NOMO-1 treated with dmso at 0.1 percent for 144 hours (cell line): ENCODE measurements around the gene METTL9.
"Not testable (repeated sequence)": the region's sequence is repeated elsewhere in the genome, so short reads cannot be mapped to it uniquely, and the experiment has no call there.

Source experiments
- DNase-seq: peaks from one replicate; lab custom pipeline; 2025; ENCODE audit not compliant: unreplicated experiment; lab: John Stamatoyannopoulos, UW

Gene METTL9

DNA sequence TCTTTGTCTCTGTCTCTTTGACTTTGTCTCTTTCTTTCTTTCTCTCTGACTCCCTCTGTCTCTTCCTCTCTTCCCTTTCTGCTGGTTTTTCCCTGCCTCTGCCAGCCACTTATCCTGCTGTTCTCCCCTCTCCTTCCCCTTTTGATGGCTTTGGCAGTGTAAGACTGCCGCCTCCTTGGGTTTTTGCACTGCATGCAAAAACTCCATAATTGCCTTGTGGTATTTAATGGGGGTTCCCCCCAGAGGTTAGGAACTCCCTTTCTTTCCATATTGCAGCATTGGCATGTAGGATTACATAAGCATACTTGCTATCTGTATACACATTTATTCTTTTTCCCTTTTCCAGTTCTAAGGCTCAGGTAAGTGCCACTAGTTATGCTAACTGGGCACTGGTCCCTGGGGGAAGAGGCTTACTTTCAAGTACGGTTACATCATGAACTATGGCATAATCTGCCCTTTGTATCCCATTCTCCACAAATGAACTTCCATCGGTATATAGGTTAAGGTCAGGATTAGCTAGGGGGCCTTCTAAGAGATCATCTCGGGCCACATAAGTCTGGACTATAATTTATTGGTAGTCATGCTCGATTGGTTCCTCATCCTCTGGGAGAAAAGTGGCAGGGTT is 32.7 kb downstream of the METTL9 start:
- not testable (repeated sequence) for DNase-seq

GRCh38 chr16:21634216-21634615 is 34.8 kb downstream of the METTL9 start:
- DNase-seq, result no peak

DNA sequence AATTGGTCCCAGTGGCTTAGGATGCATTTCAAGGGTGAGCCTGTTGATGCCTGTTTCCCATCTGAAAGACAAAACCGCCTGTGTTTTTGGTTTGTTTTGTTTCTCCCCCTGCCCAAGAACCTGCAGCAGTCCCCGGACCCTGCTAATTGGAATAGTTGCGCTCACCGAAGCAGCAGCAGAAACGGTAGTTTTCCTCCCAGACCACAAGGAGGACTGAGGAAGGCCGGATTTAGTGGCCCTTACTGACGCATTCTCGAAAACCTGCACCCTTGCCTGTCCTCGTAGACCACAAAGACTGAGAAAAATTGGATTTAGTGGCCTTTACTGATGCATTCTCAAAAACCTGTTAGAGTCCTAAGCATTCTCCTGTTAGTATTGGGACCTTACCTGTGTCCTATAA is 36.3 kb downstream of the METTL9 start:
- not testable (repeated sequence) for DNase-seq

DNA sequence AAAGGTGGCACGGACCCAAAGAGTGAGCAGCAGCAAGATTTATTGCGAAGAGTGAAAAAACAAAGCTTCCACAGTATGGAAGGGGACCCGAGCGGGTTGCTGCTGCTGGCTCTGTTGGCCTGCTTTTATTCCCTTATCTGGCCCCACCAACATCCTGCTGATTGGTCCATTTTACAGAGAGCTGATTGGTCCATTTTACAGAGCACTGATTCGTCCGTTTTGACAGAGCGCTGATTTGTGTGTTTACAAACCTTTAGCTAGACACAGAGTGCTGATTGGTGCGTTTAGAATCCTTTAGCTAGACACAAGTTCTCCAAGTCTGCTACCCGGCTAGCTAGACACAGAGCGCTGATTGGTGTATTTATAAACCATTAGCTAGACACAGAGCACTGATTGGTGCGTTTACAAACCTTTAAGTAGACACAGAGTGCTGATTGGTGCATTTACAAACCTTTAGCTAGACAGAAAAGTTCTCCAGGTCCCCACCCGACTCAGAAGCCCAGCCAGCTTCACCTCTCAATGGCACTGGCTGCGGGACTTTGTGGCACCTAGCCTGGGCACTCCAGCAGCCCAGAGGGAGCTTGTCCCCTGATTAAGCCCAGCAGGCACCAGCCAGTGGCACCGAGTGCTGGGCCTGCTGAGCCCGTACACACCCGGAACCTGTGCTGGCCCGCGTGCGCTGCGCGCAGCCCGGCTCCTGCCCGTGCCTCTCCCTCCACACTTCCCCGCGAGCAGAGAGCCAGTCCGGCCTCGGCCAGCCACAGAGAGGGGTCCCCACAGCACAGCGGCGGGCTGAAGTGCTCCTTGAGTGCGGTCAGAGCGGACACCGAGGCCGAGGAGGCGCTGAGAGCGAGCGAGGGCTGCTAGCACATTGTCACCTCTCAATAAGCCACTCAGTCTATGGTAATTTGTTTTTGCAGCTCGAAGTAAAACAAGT is 37.9 kb downstream of the METTL9 start:
- DNase-seq, result no peak

GRCh38 chr16:21638573-21638975 is 39.2 kb downstream of the METTL9 start:
- no peak for DNase-seq

- no peak for DNase-seq
These were observed 40.1 kb downstream of the METTL9 start for GRCh38 chr16:21639493-21639892.

GRCh38 chr16:21641916-21642315 is 42.5 kb downstream of the METTL9 start:
- DNase-seq, result no peak

GRCh38 chr16:21642861-21643260 is 43.5 kb downstream of the METTL9 start:
- DNase-seq, result peak; percentile 34

DNA sequence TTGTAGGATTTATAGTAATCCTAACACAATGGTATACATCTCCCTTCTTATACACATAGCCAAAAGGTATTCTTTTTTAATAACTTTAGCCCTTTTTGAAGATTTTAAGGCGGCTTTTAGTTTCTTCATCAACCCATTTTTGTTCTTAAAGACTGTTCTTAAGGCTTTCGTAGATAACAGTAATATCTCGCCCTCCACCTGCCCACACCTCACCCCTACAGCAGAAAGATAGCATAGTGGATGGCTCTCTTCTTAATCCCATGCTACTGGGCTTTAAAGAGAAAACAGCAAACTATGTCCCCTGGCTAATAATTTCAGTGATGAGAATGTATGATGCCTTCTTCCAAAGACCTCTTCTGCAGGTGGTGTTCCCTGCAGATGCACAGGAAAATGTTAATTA is 44.4 kb downstream of the METTL9 start:
- no peak for DNase-seq

DNA sequence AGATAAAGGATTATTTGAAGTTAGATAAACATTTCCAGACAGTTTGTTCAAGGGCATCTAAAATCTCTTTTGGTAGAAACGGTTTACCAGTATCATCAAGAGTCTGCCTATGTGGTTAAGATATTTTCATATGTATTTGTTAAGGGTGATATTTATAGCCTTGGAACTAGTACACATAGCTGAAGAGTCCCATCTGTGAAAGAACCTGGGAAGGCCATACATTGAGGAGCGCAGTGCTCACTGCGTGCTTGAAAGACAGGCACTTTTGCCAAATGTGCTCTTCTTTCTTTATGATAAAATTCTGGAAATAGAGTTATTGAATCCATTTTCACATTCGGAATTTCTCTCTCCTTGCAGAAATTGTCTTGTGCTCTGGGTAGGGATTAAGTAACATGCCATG is 45.3 kb downstream of the METTL9 start:
- DNase-seq, result no peak

DNA sequence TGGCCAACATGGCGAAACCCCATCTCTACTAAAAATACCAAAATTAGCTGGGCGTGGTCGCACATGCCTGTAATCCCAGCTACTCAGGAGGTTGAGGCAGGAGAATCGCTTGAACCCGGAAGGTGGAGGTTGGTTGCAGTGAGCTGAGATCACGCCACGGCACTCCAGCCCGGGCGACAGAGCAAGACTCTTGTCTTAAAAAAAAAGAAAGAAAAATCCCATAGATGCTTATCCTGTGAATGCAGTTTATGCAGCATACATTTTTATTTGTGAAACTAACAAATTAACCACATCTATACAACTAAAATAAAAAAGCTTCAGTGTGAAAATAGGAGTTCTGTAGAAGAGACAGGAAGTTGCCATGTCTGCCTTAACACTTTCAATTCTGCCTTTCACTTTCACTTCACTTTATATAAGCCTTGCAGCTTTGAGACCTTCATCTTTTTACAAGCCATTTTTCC is 45.9 kb downstream of the METTL9 start:
- DNase-seq, result peak; percentile 68

DNA sequence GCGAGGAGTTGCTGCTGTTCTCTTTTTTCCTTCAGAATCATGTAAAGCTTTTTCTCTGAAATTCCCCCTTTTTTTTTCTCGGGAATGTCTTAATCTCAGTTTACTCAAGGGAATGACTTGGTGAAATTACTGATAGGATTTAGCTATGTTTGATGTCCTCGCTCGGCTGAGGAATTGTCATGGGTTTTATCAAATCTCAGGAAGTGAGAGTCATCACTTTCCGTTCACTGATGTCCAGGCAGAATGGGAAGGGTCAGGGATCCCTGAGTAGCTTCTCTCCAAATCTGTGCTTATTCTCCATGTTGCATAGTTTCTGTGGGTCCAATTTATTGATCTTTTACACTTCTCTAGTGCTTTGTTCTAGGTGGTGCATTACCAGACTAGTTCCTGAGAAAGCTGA is 46.7 kb downstream of the METTL9 start:
- DNase-seq, result no peak

GRCh38 chr16:21646721-21647561 is 47.6 kb downstream of the METTL9 start:
- DNase-seq, result no peak

DNA sequence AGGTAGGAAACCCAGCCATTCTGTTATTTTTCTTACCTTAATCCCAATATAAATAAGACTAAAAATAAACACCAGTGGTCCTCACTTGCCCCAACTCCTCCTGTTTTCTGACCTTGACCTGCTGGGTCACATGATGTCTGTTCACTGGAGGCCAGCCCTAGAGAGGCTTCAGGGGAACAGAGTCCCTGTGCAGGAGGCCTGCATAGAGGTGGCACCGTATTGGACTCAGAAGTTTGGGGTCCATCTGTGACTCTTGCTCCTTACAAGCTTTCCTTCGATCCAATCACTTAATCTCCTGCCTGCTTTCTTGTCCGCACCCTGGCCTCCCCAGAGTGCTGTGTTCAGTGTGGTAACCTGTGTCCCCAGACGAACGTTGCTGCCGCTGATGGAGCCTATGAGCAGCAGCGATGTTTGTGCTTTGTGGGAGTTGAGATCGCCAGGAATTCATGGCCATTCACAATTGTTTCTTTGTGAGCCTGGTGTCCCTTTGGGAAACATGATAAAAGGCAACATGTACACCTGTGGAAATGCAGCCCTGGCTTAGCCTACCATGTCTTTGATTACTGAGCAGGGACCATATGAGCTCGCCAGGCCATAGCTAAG is 48.3 kb downstream of the METTL9 start:
- DNase-seq, result no peak

DNA sequence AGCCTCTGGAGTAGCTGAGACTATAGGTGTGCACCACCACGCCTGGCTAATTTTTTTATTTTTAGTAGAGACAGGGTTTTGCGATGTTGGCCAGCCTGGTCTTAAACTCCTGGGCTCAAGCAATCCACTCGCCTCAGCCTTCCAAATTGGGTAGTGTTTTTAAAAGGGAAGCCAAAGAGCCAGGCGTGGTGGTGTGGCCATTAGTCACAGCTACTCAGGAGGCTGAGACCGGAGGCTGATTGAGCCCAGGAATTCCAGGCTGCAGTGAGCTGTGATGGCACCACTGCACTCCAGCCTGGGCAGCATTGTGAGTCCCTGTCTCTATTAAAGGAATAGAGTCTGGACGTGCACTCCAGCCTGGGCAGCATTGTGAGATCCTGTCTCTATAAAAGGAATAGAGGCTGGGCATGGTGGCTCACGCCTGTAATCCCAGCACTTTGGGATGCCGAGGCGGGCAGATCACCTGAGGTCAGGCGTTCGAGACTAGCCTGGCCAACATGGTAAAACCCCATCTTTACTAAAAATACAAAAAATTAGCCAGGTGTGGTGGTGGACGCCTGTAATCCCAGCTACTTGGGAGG is 50.5 kb downstream of the METTL9 start:
- DNase-seq, result not testable (repeated sequence)

DNA sequence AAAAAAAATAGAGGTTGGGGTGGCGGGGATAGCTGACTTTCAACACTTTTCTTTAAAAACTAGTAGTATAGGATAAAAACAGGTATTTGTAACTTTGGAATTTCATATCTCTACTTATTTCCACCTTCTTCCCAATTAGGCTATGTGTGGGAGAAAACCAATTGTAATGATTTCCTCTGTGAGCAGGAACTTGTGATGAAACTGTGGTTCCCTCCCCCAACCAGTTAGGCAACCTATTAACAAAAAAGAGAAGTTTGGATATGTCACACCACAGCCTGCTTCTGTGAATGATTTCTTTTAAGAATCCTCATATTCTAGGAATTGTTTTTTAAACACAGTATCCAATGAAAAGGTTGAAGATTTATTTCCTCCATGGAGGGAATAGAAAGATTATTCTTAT is 51.1 kb downstream of the METTL9 start:
- DNase-seq, result peak; percentile 80

DNA sequence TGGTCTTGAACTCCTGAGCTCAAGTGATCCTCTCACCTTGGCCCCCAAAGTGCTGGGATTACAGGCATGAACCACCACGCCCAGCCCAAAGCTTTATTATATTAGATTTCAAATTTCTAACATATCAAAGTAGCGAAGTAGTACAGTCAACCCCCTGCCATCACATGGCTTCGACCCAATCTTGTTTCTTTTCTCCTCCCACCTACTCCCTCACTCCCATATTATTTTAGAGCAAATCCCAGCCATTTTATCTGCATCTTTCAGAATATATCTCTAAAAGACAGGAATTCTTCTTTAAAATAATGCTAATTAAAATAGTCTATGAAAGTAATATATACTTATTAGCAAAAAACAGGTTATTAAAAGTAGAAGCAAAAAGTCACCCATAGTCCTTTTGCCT is 52.1 kb downstream of the METTL9 start:
- DNase-seq, result no peak

GRCh38 chr16:21652453-21652852 is 53.1 kb downstream of the METTL9 start, which contains the start of gene IGSF6:
Gene IGSF6, minus strand, starts transcription at chr16:21652608. Its CDS starts 10 bp downstream, at chr16:21652598.
- peak; percentile 12 for DNase-seq

GRCh38 chr16:21653571-21653970 is 54.2 kb downstream of the METTL9 start:
- no peak for DNase-seq

DNA sequence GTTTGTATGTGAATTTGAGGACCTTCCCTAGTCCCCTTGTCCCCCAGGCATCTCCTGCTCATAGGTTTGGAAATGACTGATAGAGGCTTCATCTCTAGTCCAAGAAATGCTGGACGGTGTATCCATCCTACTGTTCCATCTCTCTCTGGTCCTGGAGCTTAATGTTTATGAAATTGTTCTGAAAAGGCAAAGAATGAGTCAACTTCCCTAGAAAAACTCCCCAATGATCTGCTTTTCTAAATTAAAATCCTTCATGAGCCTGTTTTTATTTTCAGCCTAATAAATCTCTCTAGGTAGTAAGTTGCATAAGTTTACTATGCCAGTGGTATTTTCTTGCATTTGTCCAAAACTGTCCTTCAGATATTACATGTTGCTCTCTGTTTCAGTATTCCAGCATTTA is 55.1 kb downstream of the METTL9 start:
- DNase-seq, result no peak
